HG03159 (cell line): ENCODE data around the gene SDF4.

Experiments used
- ATAC-seq: cut with Tn5 transposase; IDR thresholded peaks from one replicate; pipeline ENCODE4 v1.9.1; 2021; ENCODE audit warnings: mild to moderate bottlenecking, moderate library complexity; ENCODE audit not compliant: unreplicated experiment

SDF4 gene, protein sequence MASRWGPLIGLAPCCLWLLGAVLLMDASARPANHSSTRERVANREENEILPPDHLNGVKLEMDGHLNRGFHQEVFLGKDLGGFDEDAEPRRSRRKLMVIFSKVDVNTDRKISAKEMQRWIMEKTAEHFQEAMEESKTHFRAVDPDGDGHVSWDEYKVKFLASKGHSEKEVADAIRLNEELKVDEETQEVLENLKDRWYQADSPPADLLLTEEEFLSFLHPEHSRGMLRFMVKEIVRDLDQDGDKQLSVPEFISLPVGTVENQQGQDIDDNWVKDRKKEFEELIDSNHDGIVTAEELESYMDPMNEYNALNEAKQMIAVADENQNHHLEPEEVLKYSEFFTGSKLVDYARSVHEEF

DNA sequence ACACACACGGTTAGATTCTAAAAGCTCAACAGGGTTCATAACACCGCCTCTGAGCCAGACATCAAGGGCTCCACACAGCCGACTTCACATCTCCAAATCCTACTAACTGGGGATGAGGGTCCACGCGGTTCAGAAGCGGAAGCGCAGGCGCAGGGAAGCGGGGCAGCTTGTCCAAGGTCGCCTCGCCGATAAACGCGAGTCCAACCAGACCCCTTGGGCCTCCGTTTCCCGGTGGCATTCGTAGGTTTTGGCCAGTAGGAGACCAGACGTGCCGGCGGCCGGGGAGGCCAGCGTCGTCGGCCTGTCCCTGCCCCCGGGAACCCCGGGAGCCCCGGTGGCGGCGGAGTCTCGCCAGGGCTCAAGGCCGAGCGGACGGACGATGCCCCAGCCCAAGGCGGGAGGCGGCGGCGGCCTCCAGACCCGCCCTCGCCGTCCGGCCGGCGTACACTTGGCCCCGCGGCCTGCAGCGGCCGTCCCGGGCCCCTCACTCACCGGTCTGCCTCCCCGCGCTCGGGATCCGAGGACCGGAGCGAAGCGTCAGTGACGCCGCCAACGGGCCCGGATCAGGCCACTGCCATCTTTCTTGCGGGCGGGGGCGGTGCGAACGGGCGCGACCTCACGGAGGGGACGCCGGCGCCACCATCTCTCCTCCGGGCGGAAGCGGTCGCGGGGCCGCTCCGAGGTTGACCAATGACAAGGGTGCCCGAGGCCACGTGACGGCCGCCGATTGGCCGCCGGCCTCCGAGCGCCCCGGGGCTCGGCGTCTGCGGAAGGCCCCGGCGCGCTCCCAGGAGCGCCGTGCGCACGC is at the start of gene SDF4:
Gene SDF4 (minus strand): TSS at position 602 of the 808 bp plus-strand sequence. CDS start 3,229 bp downstream, outside the sequence.
- ATAC-seq: peak; percentile 94

DNA sequence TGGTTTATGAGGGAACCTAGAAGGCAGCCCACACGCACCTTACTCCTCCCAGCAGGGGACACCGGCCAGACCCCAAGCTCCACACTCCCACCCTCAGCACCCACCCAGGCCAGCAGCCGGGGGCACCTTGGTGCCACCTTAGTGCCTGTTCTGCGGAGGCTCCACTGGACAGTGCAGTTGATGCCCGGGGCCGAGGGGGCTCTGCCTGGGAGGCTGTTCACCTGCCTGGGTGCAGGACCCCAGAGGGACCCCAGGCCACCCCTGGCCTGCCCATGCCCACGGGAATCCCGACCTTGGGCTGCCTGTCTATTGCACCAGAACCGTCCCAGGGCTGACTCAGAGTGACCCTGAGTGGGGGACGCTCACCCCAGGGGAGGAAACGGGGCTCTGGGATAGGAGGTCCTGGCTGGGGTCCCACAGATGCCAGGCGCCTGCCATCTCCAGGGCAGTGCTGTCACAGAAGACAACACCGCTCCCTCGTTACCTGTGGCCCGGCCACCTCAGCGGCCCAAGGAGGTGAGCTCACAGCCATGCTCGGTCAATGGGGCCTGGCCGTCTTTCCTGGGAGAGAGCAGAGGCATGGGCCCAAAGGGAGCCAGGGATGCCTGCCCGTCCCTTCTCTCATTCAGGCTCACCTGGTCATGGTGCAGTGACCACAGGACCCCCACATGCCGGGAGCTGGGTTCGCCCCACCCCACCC is 49.1 kb upstream of the SDF4 start:
- ATAC-seq: no peak

DNA sequence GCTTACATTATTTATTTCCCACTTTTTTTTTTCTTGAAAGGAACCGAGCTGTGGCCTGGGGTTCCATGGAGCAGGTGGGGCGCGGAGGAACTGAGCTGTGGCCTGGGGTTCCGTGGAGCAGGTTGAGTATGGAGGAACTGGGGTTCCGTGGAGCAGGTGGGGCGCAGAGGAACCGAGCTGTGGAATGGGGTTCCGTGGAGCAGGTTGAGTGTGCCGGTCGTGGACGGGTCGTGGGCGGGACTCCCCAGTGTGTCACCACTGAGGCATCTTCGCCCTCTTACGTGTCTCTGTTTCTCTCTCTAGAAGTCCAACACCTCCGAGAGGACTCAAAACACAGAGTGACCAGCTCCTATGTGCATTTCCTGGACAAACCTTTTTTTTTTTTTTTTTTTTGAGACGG is 47.2 kb upstream of the SDF4 start:
- no peak for ATAC-seq

DNA sequence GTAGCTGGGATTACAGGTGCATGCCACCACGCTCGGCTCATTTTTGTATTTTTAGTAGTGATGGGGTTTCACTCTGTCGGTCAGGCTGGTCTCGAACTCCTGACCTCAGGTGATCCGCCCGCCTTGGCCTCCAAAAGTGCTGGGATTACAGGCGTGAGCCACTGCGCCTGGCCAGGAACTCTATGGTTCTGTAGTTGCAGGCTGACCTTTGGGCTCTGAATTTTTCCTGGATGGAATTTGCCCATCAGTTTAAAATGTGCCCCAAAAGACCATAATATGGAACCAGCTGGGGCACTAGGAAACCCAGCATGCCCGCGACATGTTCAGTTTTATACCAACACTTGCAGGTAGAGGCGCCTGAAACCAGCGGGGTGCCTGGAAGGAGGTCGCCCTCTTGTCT is 46.8 kb upstream of the SDF4 start:
- ATAC-seq: no peak

DNA sequence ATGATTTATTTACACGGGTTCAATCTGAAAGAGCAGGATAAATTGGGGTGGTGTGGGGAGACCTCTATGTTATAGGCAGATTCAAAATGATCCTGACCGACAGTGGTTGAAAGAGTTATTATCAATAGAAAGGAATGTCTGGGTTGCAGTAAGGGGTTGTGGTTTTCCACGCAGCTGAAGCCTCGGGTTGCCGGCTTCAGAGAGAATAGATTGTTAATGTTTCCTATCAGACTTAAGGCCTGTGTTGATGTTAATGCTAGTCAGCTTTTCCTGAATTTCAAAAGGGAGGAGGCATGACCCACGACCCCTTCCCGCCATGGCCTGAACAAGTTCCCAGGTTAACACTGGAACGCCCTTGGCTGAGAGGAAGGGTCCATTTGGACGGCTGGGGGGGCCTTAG is 44.0 kb upstream of the SDF4 start:
- no peak for ATAC-seq

DNA sequence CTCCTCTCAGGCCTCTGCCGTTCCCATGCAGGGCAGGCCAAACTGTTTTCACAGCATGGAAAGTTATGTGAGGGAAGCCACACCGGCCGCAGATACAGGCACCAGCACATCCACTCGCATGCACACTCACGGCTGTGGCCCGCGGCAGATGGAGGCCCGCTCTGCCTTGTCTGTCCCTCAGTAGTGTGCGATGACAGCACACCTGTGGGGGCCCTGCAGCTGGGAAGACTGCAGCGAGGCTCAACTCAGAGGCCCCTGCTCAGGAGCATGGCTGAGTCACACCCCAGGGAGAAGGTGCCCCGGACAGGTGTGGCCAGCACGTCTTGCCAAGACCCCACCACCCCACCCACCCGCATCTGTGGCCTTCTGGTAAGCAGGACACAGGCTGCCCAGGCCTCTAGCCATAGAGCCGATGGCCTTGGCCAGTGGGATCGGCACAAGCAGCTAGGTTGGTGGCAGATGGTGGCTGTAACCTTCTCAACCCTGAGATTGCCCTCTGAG is 43.2 kb upstream of the SDF4 start:
- ATAC-seq: no peak

DNA sequence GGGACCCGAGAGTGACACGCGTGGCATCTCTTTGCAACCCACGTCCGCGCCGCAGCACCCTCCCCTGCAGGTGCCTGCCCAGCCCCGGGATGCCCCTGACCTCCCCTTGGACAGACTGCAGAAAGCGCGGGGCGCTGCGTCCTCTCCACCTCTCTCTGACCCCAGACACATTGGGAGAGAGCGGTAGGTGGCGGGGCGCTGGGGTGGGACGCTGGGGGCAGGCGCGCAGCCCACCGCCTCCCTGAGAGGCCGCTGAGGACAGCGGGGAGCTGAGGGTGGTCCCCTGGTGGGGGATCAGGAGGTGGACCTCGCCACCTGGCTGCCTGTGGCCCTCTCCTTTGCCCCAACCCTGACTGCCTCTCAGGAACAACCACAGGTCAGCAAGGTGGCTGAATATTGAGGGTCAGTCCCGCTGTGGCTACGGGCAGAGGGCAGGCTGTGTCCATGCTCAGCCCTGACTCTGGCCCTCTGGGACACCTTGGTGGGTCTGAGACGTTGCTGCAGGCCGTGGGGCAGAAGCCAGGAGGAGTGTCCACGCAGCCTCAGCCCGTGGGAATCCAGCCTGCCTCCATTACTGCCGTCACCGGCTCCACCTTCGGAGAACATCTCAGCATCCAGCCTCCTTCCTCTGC is 42.6 kb upstream of the SDF4 start:
- ATAC-seq: no peak

DNA sequence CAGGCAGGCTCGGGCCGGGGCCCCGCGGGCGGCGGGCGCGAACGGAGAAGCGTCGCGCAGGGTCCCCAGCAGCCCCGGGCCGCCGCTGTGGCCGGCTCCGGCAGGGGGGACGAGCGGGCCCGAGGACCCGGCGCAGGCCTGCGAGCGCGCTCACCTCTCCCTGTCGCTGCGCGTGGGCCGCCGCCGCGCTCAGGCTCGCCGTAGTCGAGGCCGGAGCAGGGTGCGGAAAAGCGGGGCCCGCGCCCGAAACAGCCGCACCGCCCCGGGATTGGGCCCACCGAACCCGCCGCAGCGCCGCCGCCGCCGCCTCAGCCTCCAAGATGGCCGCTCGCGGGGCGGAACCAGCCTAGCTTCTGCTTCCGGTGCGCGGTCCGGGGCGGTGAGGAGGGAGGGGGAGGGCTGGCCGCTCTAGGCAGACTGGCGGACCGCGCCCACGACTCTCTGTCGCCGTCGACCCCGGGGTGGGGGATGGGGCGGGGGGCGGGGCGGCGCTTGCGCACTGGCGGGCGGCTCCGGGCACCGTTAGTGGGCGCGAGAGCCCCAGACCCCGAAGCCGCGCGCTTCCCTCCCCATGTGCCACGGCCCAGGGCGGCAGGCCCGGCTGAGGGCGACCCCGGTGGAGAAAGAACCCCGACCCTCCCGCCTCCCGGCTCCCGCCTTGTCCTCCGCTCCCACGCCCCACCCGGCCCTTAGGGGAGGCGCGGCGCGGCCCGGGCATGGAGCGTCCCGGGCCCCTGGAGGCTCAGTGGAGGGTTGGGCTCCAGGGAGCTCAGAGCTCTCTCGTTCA is 41.9 kb upstream of the SDF4 start, which contains the start of gene UBE2J2:
Gene UBE2J2 (minus strand): TSS at position 343 of the 787 bp plus-strand sequence. CDS start 5,862 bp downstream, outside the sequence.
- ATAC-seq: peak; percentile 79

DNA sequence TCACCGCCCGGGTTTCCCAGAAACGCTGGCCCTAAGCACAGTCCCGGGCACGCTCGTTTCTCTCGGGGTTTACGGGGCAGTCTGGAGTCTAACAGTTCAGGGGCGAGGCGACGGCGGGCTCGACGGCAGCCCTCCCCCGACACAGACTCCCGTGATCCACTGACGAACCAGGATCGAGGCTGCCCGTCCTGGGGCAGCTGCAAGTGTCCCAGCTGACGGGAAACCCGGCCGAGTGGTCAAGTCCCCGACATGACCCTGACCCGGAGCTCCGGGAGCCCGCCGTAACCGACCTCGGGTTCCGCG is 41.4 kb upstream of the SDF4 start:
- peak; percentile 8 for ATAC-seq

DNA sequence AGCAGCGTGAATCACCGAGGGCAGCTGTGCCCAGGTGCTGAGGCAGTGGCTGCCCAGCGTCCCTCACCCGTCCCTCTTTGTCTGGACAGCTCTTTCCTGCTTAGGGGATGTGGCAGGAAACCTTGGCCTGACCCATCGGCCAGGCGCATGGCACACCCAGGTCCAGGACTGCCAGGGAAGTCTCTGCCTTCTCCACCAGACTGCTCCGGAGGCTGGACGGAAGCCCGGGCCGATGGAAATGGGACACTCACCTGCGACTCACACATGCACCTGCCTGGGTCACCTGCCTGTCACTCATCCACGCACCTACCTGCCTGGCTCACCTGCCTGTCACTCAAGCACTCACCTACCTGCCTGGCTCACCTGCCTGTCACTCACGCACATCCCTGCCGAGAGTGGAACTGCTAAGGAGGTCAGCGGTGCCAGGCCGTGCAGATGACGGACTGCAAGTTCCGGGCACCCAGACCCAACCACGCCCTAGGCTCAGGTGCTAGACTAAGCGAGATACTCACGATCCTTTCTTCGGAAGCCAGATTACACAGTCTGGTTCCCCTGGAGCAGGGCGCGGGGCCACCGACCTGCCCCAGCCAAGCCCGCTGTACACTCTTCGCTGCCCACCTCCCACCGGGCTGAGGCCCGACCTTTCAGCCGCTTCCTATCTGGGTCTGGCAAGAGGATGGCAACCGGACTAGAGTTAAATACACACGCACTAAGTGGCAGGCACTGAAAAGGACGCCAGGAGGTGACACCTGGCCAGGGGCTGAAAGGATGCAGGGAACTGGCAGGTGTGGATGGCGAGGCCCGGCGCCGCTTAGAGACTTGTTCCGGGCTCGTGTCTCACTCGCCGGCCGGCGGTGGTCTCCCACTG is 40.8 kb upstream of the SDF4 start:
- ATAC-seq: no peak

DNA sequence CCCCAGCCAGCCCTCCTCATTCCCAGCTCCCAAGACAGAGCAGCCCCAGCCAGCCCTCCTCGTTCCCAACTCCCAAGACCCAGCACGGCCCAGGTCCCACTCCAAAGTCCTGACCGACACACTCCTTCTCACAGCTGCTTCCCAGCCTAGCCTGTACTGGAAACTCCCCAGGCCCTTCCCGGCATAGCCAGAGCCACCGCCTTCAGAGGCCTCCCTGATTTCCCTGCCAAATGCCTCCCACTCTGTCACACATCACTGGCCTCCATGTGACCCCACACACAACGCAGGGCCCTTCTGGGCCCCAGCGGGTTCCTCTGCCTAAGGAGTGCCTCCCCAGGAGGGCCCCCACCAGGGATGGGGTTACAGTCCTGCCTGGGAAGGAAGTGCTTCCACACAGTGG is 39.0 kb upstream of the SDF4 start:
- ATAC-seq: no peak

DNA sequence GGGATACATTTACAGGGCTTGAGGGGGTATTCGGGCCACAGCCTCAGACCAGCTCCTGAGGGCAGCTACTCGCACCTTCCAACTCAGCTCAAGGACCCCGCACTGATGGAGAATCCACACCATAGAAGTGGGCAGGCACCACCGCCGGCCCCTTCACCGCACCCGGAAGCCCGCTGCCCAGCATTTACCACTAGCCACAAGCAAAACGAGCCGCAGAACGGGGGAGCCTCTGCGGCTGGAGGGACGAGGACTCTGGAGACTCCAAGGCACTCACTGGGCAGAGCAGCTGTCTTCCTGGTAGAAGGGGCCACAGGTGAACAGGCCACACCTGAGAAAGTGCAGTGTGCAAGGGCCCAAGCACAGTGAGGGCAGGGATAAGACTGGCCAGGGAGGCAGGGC is 36.5 kb upstream of the SDF4 start:
- no peak for ATAC-seq

DNA sequence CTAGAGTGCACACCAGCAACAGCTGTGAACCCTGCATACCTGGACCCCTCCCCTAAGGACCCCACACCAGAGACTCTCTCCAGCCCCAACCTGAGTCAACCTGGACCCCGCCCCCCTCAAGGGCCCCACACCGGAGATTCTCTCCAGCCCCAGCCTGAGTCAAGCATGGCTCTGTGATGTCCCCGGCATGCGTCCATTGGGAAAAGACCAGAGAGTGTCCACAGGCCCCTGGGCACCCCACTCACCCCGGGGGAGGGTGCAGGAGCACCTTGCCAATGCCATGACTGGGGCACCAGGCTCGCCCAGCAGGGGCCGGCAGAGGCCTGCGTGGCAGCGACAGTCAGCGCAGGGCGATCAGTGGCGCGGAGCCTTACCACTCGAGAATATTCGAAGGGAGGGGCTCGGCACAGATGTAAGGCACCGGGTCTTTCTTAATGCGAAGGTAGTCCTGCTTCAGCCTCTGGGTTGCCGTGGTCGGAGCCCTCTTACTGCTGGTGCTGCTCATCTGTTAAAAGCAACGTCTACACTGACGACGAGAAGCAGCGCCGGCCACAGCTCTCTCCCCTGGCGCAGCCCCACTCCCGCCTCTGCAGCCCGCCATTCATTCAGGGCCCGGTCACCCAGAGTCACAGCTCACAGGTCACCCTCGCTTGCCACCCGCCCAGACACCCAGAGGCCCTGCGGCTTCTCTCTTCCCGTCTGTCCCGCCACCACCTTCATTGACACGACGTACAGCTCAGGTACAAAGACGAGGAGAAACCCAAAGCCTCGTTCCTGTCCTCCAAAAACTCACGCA is 35.9 kb upstream of the SDF4 start:
- no peak for ATAC-seq

DNA sequence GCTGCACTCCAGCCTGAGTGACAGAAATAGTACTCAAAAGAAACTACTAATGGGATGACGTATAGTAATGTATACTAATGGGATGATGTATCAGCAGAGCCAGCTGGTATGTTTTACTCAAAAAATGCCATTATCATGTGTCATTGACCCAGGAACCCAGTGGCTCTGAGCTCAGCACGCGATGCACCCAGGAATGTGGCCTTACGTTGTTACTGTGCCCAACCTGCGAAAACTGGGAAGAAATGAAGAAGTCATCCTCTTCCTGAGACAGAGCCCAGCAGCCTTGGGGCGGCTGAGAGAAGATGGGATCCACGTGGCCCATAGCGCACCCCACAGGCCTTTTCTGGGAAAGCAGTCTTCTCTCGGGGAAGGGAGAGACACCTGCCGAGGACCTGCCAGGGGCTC is 33.1 kb upstream of the SDF4 start:
- ATAC-seq: no peak

DNA sequence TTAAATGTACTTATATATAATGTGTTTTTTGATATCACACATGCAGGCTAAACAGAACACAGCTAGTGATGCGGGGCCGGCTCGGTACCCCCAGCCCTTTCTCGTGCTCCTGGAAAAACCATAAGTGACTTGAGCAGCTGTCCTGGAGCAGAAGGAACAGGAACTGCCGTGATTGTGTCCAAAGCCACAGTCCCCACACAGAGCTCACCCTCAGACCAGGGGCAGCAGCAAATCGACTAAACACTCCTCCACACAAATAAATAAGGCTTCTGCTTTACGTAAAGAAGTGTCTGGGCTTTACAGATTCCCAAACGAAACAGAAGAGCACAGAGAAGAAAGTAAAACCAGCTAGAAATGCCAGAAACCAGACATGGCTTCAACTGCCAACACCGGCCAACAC is 32.2 kb upstream of the SDF4 start:
- ATAC-seq: no peak

DNA sequence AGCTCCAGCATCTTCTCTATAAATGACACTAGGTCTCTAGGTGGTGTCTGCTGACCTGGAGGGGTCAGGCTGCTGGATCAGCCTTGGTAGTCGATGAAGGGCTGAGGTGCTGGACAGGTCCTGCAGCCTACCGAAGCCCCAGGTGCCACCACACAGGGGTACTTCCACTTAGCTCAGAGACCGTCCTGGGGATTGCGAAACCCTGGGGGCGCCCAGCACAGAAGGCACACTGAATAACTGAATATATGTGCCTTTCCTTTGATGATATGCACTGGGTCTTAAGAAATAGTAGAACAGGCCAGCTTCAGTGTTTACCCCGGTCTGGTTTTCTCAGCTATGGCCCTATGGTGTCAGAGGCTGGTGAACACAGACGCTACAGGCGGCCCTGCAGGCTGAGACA is 31.0 kb upstream of the SDF4 start:
- no peak for ATAC-seq

DNA sequence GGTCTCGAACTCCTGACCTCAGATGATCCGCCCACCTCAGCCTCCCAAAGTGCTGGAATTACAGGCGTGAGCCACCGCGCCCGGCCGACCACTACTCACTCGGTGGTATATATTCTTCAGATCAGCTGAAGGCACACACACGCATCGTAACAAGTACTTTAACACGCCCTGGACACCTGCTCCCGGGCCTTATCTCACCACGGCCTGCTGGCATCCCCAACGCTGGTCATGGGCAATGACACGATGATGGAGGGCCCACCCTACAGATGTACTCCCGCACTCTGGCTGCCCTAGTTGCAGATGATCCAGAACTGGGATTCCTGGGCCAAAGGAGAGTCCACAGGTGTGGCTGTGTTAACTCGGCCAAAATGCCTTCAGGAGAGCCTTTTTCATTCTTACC is 30.3 kb upstream of the SDF4 start:
- ATAC-seq: no peak

DNA sequence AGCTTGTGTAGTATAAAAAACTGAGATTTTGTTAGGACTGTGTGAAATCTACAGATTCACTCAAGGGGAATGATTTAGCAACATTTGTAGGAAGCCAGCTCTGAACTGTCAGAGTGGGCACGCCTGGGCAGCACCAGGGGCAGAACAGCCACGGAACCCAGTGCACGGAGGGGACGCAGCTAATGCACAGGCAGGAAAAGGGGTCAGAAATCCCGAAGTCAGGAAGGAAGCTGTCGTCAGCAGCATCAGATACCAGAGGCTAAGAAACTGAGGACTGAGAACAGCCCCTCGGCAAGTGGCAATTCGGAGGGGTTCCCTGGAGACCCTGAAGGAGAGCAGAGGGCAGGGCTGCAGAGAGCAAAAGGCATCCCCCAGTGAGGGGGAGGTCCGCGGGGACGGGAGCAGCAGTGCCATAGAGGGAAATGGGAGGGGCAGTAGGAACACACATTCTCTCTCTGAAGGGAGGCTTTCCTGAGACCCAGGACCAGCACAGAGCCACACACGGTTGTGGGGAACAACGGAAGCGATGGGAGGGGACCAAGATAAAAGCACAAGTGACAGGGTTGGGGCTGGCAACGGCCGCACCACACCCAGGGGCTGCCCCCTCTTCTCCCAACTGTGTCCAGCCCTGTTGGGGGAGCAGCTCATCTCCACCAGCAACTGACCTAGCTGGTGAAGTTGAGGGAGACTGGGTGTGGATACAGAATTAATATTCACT is 29.2 kb upstream of the SDF4 start:
- ATAC-seq: no peak
